Neuronal stem cell (in vitro differentiated cells): ENCODE data around the gene LGALS13.

Experiments
- DNase-seq: peaks from one replicate; pipeline ENCODE4 v3.0.0-alpha.2; 2013; ENCODE audit warnings: low spot score
- H2AFZ ChIP-seq: one replicate; pipeline ENCODE4 v1.6.1; 2013; ENCODE audit warnings: mild to moderate bottlenecking, low read length, inconsistent platforms
- H2AK5ac ChIP-seq: 2 replicates; pipeline ENCODE4 v1.6.1; 2013; ENCODE audit warnings: low read depth, mild to moderate bottlenecking, inconsistent platforms, low read length, moderate library complexity, mixed read lengths
- H2BK120ac ChIP-seq: 2 replicates; pipeline ENCODE4 v1.6.1; 2013; ENCODE audit warnings: low read depth, mild to moderate bottlenecking, inconsistent platforms, low read length, moderate library complexity, mixed read lengths
- H2BK12ac ChIP-seq: one replicate; pipeline ENCODE4 v1.6.1; 2013; ENCODE audit warnings: low read length, inconsistent platforms
- H2BK15ac ChIP-seq: 2 replicates; pipeline ENCODE4 v1.6.1; 2013; ENCODE audit warnings: mild to moderate bottlenecking, low read length, inconsistent platforms, mixed read lengths
- H2BK5ac ChIP-seq: one replicate; pipeline ENCODE4 v1.6.1; 2013; ENCODE audit warnings: inconsistent platforms, mild to moderate bottlenecking, low read length, moderate library complexity
- H3K14ac ChIP-seq: one replicate; pipeline ENCODE4 v1.6.1; 2013; ENCODE audit warnings: low read length, inconsistent platforms
- H3K18ac ChIP-seq: 2 replicates; pipeline ENCODE4 v1.6.1; 2013; ENCODE audit warnings: low read length, inconsistent platforms
- H3K23ac ChIP-seq: 2 replicates; pipeline ENCODE4 v1.6.1; 2013; ENCODE audit warnings: low read depth, mild to moderate bottlenecking, mixed read lengths, low read length, inconsistent platforms; ENCODE audit not compliant: poor library complexity
- H3K27ac ChIP-seq: replicated peaks from 3 replicates; pipeline ENCODE4 v1.5.1; 2013; ENCODE audit warnings: low read length, inconsistent platforms
- H3K27me3 ChIP-seq, 3 experiments: 2 replicates each; pipeline ENCODE4 v1.6.1; 2013; ENCODE audit warnings: low read length in 3 of 3, mild to moderate bottlenecking in 2 of 3, inconsistent platforms in 1 of 3, low read depth in 1 of 3, mixed read lengths in 1 of 3, moderate library complexity in 1 of 3; ENCODE audit not compliant: control insufficient read depth in 3 of 3, insufficient read depth in 3 of 3
- H3K36me3 ChIP-seq, 2 donors: replicated peaks in 1 of 2; 2 replicates each; pipeline ENCODE4 v1.6.1; 2013; ENCODE audit warnings: low read length in 2 of 2; ENCODE audit not compliant: control insufficient read depth in 2 of 2, insufficient read depth in 2 of 2
- H3K4ac ChIP-seq: 2 replicates; pipeline ENCODE4 v1.6.1; 2013; ENCODE audit warnings: inconsistent platforms, mild to moderate bottlenecking, low read length, moderate library complexity
- H3K4me1 ChIP-seq, 2 donors: 1 replicate in 1 of 2; 2 replicates in 1 of 2; pipeline ENCODE4 v1.6.1; 2013; ENCODE audit warnings: low read length in 2 of 2, low read depth in 1 of 2; ENCODE audit not compliant: control insufficient read depth in 2 of 2, insufficient read depth in 1 of 2
- H3K4me2 ChIP-seq: one replicate; pipeline ENCODE4 v1.6.1; 2013; ENCODE audit warnings: mild to moderate bottlenecking, low read length, inconsistent platforms; ENCODE audit not compliant: insufficient read depth, poor library complexity, severe bottlenecking
- H3K4me3 ChIP-seq, 2 donors: 2 replicates each; pipeline ENCODE4 v1.5.1; 2013; ENCODE audit warnings: low read length in 2 of 2, mild to moderate bottlenecking in 2 of 2, inconsistent platforms in 1 of 2, moderate library complexity in 1 of 2
- H3K79me1 ChIP-seq: one replicate; pipeline ENCODE4 v1.6.1; 2013; ENCODE audit warnings: low read depth, mild to moderate bottlenecking, inconsistent platforms, low read length, moderate library complexity
- H3K9ac ChIP-seq: one replicate; pipeline ENCODE4 v1.6.1; 2013; ENCODE audit warnings: mild to moderate bottlenecking, low read depth, low read length, inconsistent platforms; ENCODE audit not compliant: poor library complexity
- H3K9me3 ChIP-seq, 2 donors: replicated peaks in 1 of 2; 2 replicates each; pipeline versions ENCODE3 to v1.6.1; 2013; ENCODE audit warnings: low read length in 2 of 2, mild to moderate bottlenecking in 2 of 2, inconsistent platforms in 1 of 2, low read depth in 1 of 2, mixed read lengths in 1 of 2, moderate library complexity in 1 of 2; ENCODE audit not compliant: control insufficient read depth in 2 of 2, insufficient read depth in 1 of 2
- H4K8ac ChIP-seq: one replicate; pipeline ENCODE4 v1.6.1; 2013; ENCODE audit warnings: low read depth, mild to moderate bottlenecking, inconsistent platforms, low read length, moderate library complexity
- H4K91ac ChIP-seq: one replicate; pipeline ENCODE4 v1.6.1; 2013; ENCODE audit warnings: low read length, low read depth, mild to moderate bottlenecking, inconsistent platforms; ENCODE audit not compliant: poor library complexity
- WGBS, 2 donors: extraction: QIAGEN DNeasy Blood & Tissue Kit; methylation state at CpG; one replicate each; pipeline ENCODE4 v1.1.7; 2013; ENCODE audit warnings: missing lambda C conversion rate in 2 of 2, mixed read lengths in 1 of 2; ENCODE audit not compliant: insufficient read length in 2 of 2, insufficient replicate concordance in 1 of 2; ENCODE audit errors: extremely low coverage in 2 of 2; 5-methylcytosine and 5-hydroxymethylcytosine counted together

LGALS13 gene

GRCh38 chr19:39641773-39642172, 39.4 kb downstream of the LGALS13 start:
- no peak overlapping the region for H4K8ac ChIP-seq
- H2BK12ac ChIP-seq: no peak overlapping the region
- no peaks in the 10 kb centered on the region for H3K9me3 ChIP-seq
- no peak overlapping the region for H2BK5ac ChIP-seq
- H2BK15ac ChIP-seq: no peak overlapping the region
- H3K27ac ChIP-seq: no peak overlapping the region
- WGBS, 2 donors: no CpG with 5 or more reads among the region's 1 CpG
- no peak for DNase-seq
- H2BK120ac ChIP-seq: no peak overlapping the region
- H3K79me1 ChIP-seq: no peaks in the 10 kb centered on the region
- H3K4me1 ChIP-seq: no peaks in the 10 kb centered on the region
- no peak overlapping the region for H3K9ac ChIP-seq
- H3K4me3 ChIP-seq: no peak overlapping the region
- H3K36me3 ChIP-seq: no peaks in the 10 kb centered on the region
- no peak overlapping the region for H2AFZ ChIP-seq
- no peak overlapping the region for H2AK5ac ChIP-seq
- no peak overlapping the region for H3K4me2 ChIP-seq
- H3K27me3 ChIP-seq: peaks cover 0 to 3% (median 2%) of the 10 kb centered on the region in 3 experiments
- no peak overlapping the region for H3K23ac ChIP-seq
- H3K18ac ChIP-seq: no peak overlapping the region
- H3K14ac ChIP-seq: no peak overlapping the region
- H3K4ac ChIP-seq: no peak overlapping the region
- no peak overlapping the region for H4K91ac ChIP-seq

- no peaks in the 10 kb centered on the region for H3K4me1 ChIP-seq
- no CpG with 5 or more reads among the region's 5 CpGs for WGBS, 2 donors
- H2BK120ac ChIP-seq: no peak overlapping the region
- H3K23ac ChIP-seq: no peak overlapping the region
- no peaks in the 10 kb centered on the region for H3K36me3 ChIP-seq
- no peak overlapping the region for H4K91ac ChIP-seq
- peaks cover 0 to 2% (median 2%) of the 10 kb centered on the region in 3 experiments for H3K27me3 ChIP-seq
- no peak overlapping the region for H2AK5ac ChIP-seq
- H3K27ac ChIP-seq: no peak overlapping the region
- H3K14ac ChIP-seq: no peak overlapping the region
- no peak overlapping the region for H3K18ac ChIP-seq
- no peak overlapping the region for H2AFZ ChIP-seq
- no peak overlapping the region for H2BK5ac ChIP-seq
- DNase-seq: no peak
- H3K9ac ChIP-seq: no peak overlapping the region
- no peak overlapping the region for H3K4me2 ChIP-seq
- no peak overlapping the region for H3K4ac ChIP-seq
- H3K9me3 ChIP-seq: no peaks in the 10 kb centered on the region
- no peak overlapping the region for H4K8ac ChIP-seq
- H3K4me3 ChIP-seq: no peak overlapping the region
- no peaks in the 10 kb centered on the region for H3K79me1 ChIP-seq
- H2BK12ac ChIP-seq: no peak overlapping the region
- H2BK15ac ChIP-seq: no peak overlapping the region
These were observed 41.3 kb downstream of the LGALS13 start for GRCh38 chr19:39643591-39643990.

GRCh38 chr19:39645800-39646411, 43.6 kb downstream of the LGALS13 start:
- H3K36me3 ChIP-seq: no peaks in the 10 kb centered on the region
- no peak overlapping the region for H3K23ac ChIP-seq
- H3K79me1 ChIP-seq: no peaks in the 10 kb centered on the region
- H3K9ac ChIP-seq: no peak overlapping the region
- DNase-seq: peak; percentile 38
- peaks cover 0 to 2% (median 0%) of the 10 kb centered on the region in 3 experiments for H3K27me3 ChIP-seq
- no CpG with 5 or more reads among the region's 6 CpGs for WGBS, 2 donors
- H3K27ac ChIP-seq: no peak overlapping the region
- no peak overlapping the region for H3K4me3 ChIP-seq
- H3K4ac ChIP-seq: no peak overlapping the region
- no peaks in the 10 kb centered on the region for H3K4me1 ChIP-seq
- no peak overlapping the region for H4K91ac ChIP-seq
- no peak overlapping the region for H2BK15ac ChIP-seq
- no peak overlapping the region for H3K4me2 ChIP-seq
- no peak overlapping the region for H2BK5ac ChIP-seq
- H3K9me3 ChIP-seq: no peaks in the 10 kb centered on the region
- H4K8ac ChIP-seq: no peak overlapping the region
- H2BK120ac ChIP-seq: no peak overlapping the region
- no peak overlapping the region for H2BK12ac ChIP-seq
- H3K14ac ChIP-seq: no peak overlapping the region
- no peak overlapping the region for H2AFZ ChIP-seq
- H3K18ac ChIP-seq: no peak overlapping the region
- no peak overlapping the region for H2AK5ac ChIP-seq

GRCh38 chr19:39647918-39648317, 45.6 kb downstream of the LGALS13 start:
- Histone ChIP-seq H3K14ac (no peak overlapping the region), H3K36me3 (no peaks in the 10 kb centered on the region), H3K4me3 (no peak overlapping the region), H3K9me3 (no peaks in the 10 kb centered on the region), H3K9ac (no peak overlapping the region), H3K27ac (no peak overlapping the region), H2AFZ (no peak overlapping the region), H3K4me1 (no peaks in the 10 kb centered on the region), H3K79me1 (no peaks in the 10 kb centered on the region), H3K4ac (no peak overlapping the region), H3K18ac (no peak overlapping the region), H3K4me2 (no peak overlapping the region), H2BK15ac (no peak overlapping the region), H2AK5ac (no peak overlapping the region), H4K91ac (no peak overlapping the region), H3K27me3 (peaks cover 0 to 2% (median 0%) of the 10 kb centered on the region in 3 experiments), H2BK120ac (no peak overlapping the region), H2BK12ac (no peak overlapping the region), H2BK5ac (no peak overlapping the region), H4K8ac (no peak overlapping the region), H3K23ac (no peak overlapping the region)
- no CpG with 5 or more reads among the region's 3 CpGs for WGBS, 2 donors
- no peak for DNase-seq
